ENCODE measurements around the gene CAPN2.

Gene CAPN2

GRCh38 chr1:223765036-223765718, 52.8 kb downstream of the CAPN2 start:
- no peak for TF ChIP-seq FOXP2 (optimal IDR thresholded peaks at IDR 0.05; ENCODE audit: borderline replicate concordance, extremely low read depth, extremely low read length, insufficient read depth)
- no peak for TF ChIP-seq TAF1 (IDR thresholded peaks at IDR 0.05; ENCODE audit: borderline replicate concordance, insufficient read depth, low read length)
- TF ChIP-seq POLR2AphosphoS5 (IDR thresholded peaks at IDR 0.05; ENCODE audit: low read depth, low read length), result no peak
- TF ChIP-seq SIN3A (IDR thresholded peaks at IDR 0.05; ENCODE audit: borderline replicate concordance, insufficient read depth, low read length), result no peak
- no peak for TF ChIP-seq REST (IDR thresholded peaks at IDR 0.05; ENCODE audit: insufficient read depth in 1 of 2, low read depth in 2 of 2, low read length in 2 of 2)

GRCh38 chr1:223765719-223766340, 53.5 kb downstream of the CAPN2 start:
- TF ChIP-seq SIN3A (IDR thresholded peaks at IDR 0.05; ENCODE audit: borderline replicate concordance, insufficient read depth, low read length), result no peak

GRCh38 chr1:223770621-223771315, 58.4 kb downstream of the CAPN2 start:
- TF ChIP-seq SIN3A (IDR thresholded peaks at IDR 0.05; ENCODE audit: borderline replicate concordance, insufficient read depth, low read length), result no peak
- no peak for TF ChIP-seq FOXP2 (optimal IDR thresholded peaks at IDR 0.05; ENCODE audit: borderline replicate concordance, extremely low read depth, extremely low read length, insufficient read depth)
- TF ChIP-seq POLR2AphosphoS5 (IDR thresholded peaks at IDR 0.05; ENCODE audit: low read depth, low read length), result no peak
- no peak for TF ChIP-seq TAF1 (IDR thresholded peaks at IDR 0.05; ENCODE audit: borderline replicate concordance, insufficient read depth, low read length)
- TF ChIP-seq REST (IDR thresholded peaks at IDR 0.05; ENCODE audit: insufficient read depth in 1 of 2, low read depth in 2 of 2, low read length in 2 of 2), result no peak

GRCh38 chr1:223771469-223771813, 59.1 kb downstream of the CAPN2 start:
- TF ChIP-seq TAF1 (IDR thresholded peaks at IDR 0.05; ENCODE audit: borderline replicate concordance, insufficient read depth, low read length) (no peak), FOXP2 (optimal IDR thresholded peaks at IDR 0.05; ENCODE audit: borderline replicate concordance, extremely low read depth, extremely low read length, insufficient read depth) (no peak), SIN3A (IDR thresholded peaks at IDR 0.05; ENCODE audit: borderline replicate concordance, insufficient read depth, low read length) (no peak), POLR2AphosphoS5 (IDR thresholded peaks at IDR 0.05; ENCODE audit: low read depth, low read length) (no peak), REST (IDR thresholded peaks at IDR 0.05; ENCODE audit: insufficient read depth in 1 of 2, low read depth in 2 of 2, low read length in 2 of 2) (no peak)

GRCh38 chr1:223771814-223772770, 59.8 kb downstream of the CAPN2 start:
- TF ChIP-seq FOXP2 (optimal IDR thresholded peaks at IDR 0.05; ENCODE audit: borderline replicate concordance, extremely low read depth, extremely low read length, insufficient read depth) (no peak), REST (IDR thresholded peaks at IDR 0.05; ENCODE audit: insufficient read depth in 1 of 2, low read depth in 2 of 2, low read length in 2 of 2) (no peak), SIN3A (IDR thresholded peaks at IDR 0.05; ENCODE audit: borderline replicate concordance, insufficient read depth, low read length) (no peak), POLR2AphosphoS5 (IDR thresholded peaks at IDR 0.05; ENCODE audit: low read depth, low read length) (no peak), TAF1 (IDR thresholded peaks at IDR 0.05; ENCODE audit: borderline replicate concordance, insufficient read depth, low read length) (no peak)

Measured in PFSK-1 (cell line).